ENCODE data around the gene MTREX. TPM values are rescaled to one million over a fixed set of nuclear protein-coding genes. Genes with fewer than 3 reads are reported as not detected.
A peak's percentile ranks its signal among the peaks of the same experiment; 100 is the strongest.

The MTREX gene
- total RNA-seq, 1 experiment from 2014 or later = 123 TPM

- Histone ChIP-seq H3K56ac (ENCODE audit: insufficient read length, low read depth, low read length) (no peak overlapping the region), H3K9me3 (ENCODE audit: control insufficient read depth, low read depth, low read length) (peaks cover 8% of the 10 kb centered on the region), H4K20me1 (ENCODE audit: control insufficient read depth, insufficient read depth, insufficient read length) (no peaks in the 10 kb centered on the region), H2BK15ac (ENCODE audit: low read depth, low read length) (no peak overlapping the region), H3K23ac (ENCODE audit: insufficient read length, low read depth, low read length) (no peak overlapping the region), H3K4me1 (ENCODE audit: insufficient read depth, low read length) (peaks cover 16% of the 10 kb centered on the region), H3K79me2 (ENCODE audit: insufficient read depth, low read length) (no peaks in the 10 kb centered on the region), H3T11ph (ENCODE audit: low read length) (no peak overlapping the region), H3K4ac (ENCODE audit: low read depth, low read length) (no peak overlapping the region), H2AK5ac (ENCODE audit: insufficient read length, low read length) (no peak overlapping the region), H2BK20ac (ENCODE audit: low read depth, low read length, poor library complexity, severe bottlenecking) (no peak overlapping the region), H2BK12ac (ENCODE audit: insufficient read length, low read depth, low read length) (no peak overlapping the region), H2BK120ac (ENCODE audit: low read depth, low read length, poor library complexity, severe bottlenecking) (no peak overlapping the region), H3K27me3 (ENCODE audit: insufficient read depth, low read length) (no peaks in the 10 kb centered on the region), H3K79me1 (ENCODE audit: insufficient read depth, low read depth, low read length, poor library complexity, severe bottlenecking) (no peaks in the 10 kb centered on the region), H3K14ac (ENCODE audit: insufficient read depth, low read length) (no peak overlapping the region), H2BK5ac (ENCODE audit: insufficient read length, low read length) (no peak overlapping the region), H4K91ac (ENCODE audit: insufficient read length, low read depth, low read length) (no peak overlapping the region), H3K4me2 (ENCODE audit: insufficient read depth, insufficient read length, low read length) (no peak overlapping the region), H3K18ac (ENCODE audit: insufficient read length, low read depth, low read length) (no peak overlapping the region), H4K8ac (replicated peaks; ENCODE audit: insufficient read length, low read depth, low read length) (no peak overlapping the region), H2AFZ (ENCODE audit: low read length) (no peak overlapping the region), H4K5ac (ENCODE audit: insufficient read length, low read depth, low read length) (no peak overlapping the region), H3K9ac (ENCODE audit: extremely low read depth, insufficient read length, low read length) (no peak overlapping the region), H3K27ac (ENCODE audit: insufficient read length, low read depth, low read length) (no peak overlapping the region), H3K23me2 (ENCODE audit: insufficient read length, low read depth, low read length, poor library complexity, severe bottlenecking) (no peaks in the 10 kb centered on the region)
- WGBS (ENCODE audit: extremely low coverage, insufficient read length, low lambda C conversion rate) = no CpG with 5 or more reads among the region's 6 CpGs
- Mint-ChIP-seq H3K27me3 (ENCODE audit: low read depth) (no peaks in the 10 kb centered on the region; the same call in 1 of the 2 replicates), H3K27ac (peak overlapping the region in 2 of 3 experiments; percentile 58 to 87; a peak in 4 of 7 replicates), H3K36me3 (ENCODE audit: insufficient read depth in 1 of 3, low read depth in 3 of 3) (peaks cover 33 to 60% (median 54%) of the 10 kb centered on the region in 3 experiments), H3K4me3 (no peak overlapping the region), H3K9me3 (peaks cover 8 to 13% of the 10 kb centered on the region in 2 experiments), H3K4me1 (peaks cover 49% of the 10 kb centered on the region in 2 experiments)
- no peak for TF ChIP-seq CTCF (conservative IDR thresholded peaks at IDR 0.05)
- DNase-seq = peak; percentile 45
Measured at GRCh38 chr5:55440188-55440646, 132.4 kb downstream of the MTREX start.
